ENCODE measurements around the gene MTCH1. TPM values are rescaled to one million over a fixed set of nuclear protein-coding genes. Genes with fewer than 3 reads are reported as not detected.

MTCH1 gene
- total RNA-seq, 1 donor from 2014 or later = 194 TPM

DNA sequence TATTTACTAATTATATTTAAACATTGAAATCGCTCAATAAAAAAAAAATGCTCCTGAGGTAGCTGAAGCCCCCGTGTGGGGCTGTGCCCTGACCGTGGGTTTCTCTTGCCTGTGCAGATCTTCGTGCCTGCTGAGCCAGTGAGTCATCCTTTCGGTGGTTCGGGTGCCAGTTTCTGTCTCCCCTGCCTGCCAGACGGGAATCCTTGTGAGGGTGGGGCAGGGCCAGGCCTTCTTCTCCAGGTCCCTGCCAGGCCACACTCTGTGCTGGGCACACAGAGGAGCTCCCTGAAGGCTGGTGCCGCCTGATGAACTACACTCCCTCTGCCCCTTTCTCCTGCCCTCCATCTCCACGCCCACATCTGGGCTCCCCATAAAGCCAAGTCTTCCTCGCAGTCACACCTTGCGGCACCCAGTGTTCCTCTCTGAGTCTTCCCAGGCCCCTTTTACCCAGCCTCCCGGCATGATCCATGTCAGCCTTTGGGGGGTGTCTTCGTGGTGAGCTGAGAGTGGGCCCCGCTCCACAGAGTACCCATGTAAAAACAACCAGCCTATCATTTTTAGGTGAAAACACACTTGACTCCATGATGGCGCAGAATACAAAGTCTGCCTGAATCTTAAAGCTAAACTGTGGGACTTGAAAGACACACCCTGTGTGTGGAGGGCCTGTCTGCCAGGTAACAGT lies 38.8 kb upstream of the MTCH1 start:
- Histone ChIP-seq H3K36me3 (no peaks in the 10 kb centered on the region), H3K27me3 (no peaks in the 10 kb centered on the region), H3K9me3 (no peaks in the 10 kb centered on the region), H3K27ac (no peak overlapping the region), H3K4me1 (peaks cover 3% of the 10 kb centered on the region), H3K4me3 (no peak overlapping the region)
- DNase-seq (no peak), ATAC-seq (peak; percentile 10)
- no peak for TF ChIP-seq CTCF (IDR thresholded peaks at IDR 0.05)
- intact Hi-C loops (cut with DNase I) = loop anchor here (10.0 kb wide), 1 partner anchor 180 kb away; no protein-coding TSS in a partner anchor

GRCh38 chr6:37022135-37022863 lies 36.3 kb upstream of the MTCH1 start:
- Histone ChIP-seq H3K9me3 (no peaks in the 10 kb centered on the region), H3K27me3 (no peaks in the 10 kb centered on the region), H3K36me3 (peaks cover 6% of the 10 kb centered on the region), H3K4me1 (no peaks in the 10 kb centered on the region), H3K27ac (no peak overlapping the region), H3K4me3 (no peak overlapping the region)
- no peak for TF ChIP-seq CTCF (IDR thresholded peaks at IDR 0.05)
- intact Hi-C loops (cut with DNase I) = loop anchor here (10.0 kb wide), 1 partner anchor 183 kb away; no protein-coding TSS in a partner anchor
- DNase-seq (no peak), ATAC-seq (no peak)

- H3K27me3 ChIP-seq = no peaks in the 10 kb centered on the region
- no peak for ATAC-seq
- no peaks in the 10 kb centered on the region for H3K9me3 ChIP-seq
- no peak overlapping the region for H3K4me3 ChIP-seq
- H3K4me1 ChIP-seq = no peaks in the 10 kb centered on the region
- no peak for DNase-seq
- TF ChIP-seq CTCF (IDR thresholded peaks at IDR 0.05) = peak; percentile 20
- intact Hi-C loops (cut with DNase I) = loop anchor here (10.0 kb wide), 1 partner anchor 183 kb away; no protein-coding TSS in a partner anchor
- peaks cover 6% of the 10 kb centered on the region for H3K36me3 ChIP-seq
- H3K27ac ChIP-seq = no peak overlapping the region
These were observed 35.5 kb upstream of the MTCH1 start for GRCh38 chr6:37021356-37022129.

DNA sequence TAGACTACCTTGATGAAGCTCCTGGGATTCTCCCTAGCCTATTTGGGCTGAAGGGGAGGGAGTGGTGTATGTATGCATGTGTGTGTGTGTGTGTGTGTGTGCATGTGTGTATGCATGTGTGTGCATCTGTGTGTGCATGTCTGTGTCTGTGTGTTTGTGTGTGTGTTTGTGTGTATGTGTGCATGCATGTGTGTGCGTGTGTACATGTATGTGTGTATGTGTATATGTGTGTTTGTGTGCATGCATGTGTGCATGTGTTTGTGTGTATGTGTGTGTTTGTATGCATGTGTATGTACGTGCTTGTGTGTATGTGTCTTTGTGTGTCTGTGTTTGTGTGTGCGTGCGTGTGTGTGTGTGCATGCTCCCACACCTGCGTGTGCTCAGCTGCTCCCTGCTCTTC lies 34.8 kb upstream of the MTCH1 start:
- Histone ChIP-seq H3K4me3 (no peak overlapping the region), H3K9me3 (no peaks in the 10 kb centered on the region), H3K27ac (no peak overlapping the region), H3K27me3 (no peaks in the 10 kb centered on the region), H3K4me1 (no peaks in the 10 kb centered on the region), H3K36me3 (peaks cover 6% of the 10 kb centered on the region)
- no peak for TF ChIP-seq CTCF (IDR thresholded peaks at IDR 0.05)
- intact Hi-C loops (cut with DNase I) = loop anchor here (10.0 kb wide), 1 partner anchor 184 kb away; no protein-coding TSS in a partner anchor
- ATAC-seq (no peak), DNase-seq (no peak)

DNA sequence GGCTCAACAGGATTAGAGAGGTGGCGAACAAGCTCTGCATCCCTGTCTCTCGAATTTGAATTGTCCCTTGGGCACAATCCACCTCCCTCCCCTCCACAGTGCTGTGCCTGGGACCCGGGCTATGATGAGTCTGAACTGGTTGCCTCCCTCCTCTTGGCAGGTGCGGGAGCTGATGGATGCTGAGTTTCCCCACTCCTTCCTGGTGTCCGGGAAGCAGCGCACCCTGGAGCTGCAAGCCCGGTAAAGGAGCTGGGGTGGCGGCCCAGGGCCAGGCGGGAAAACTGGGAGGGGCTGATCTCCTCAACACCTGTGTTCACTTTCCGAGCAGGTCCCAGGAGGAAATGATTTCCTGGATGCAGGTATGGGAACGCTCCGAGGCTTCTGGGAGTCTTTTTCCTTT lies 34.4 kb upstream of the MTCH1 start:
- Histone ChIP-seq H3K4me1 (no peaks in the 10 kb centered on the region), H3K4me3 (no peak overlapping the region), H3K27me3 (no peaks in the 10 kb centered on the region), H3K27ac (no peak overlapping the region), H3K36me3 (peaks cover 6% of the 10 kb centered on the region), H3K9me3 (no peaks in the 10 kb centered on the region)
- no peak for TF ChIP-seq CTCF (IDR thresholded peaks at IDR 0.05)
- DNase-seq (no peak), ATAC-seq (no peak)
- intact Hi-C loops (cut with DNase I) = loop anchor here (10.0 kb wide), 1 partner anchor 184 kb away; no protein-coding TSS in a partner anchor

All from upper lobe of right lung (tissue), 1 donor.